Adipocyte (in vitro differentiated cells): Measurements from ENCODE around the gene SHROOM1.

Experiments
- DNase-seq: peaks from one replicate; pipeline ENCODE4 v3.0.0-alpha.2; 2015; ENCODE audit warnings: low read depth
- H3K27me3 ChIP-seq: replicated peaks from 2 replicates; pipeline ENCODE4 v1.7.0; 2013; ENCODE audit warnings: mild to moderate bottlenecking, low read length, moderate library complexity; ENCODE audit not compliant: control insufficient read depth, insufficient read depth
- H3K36me3 ChIP-seq: 2 replicates; pipeline ENCODE4 v1.7.0; 2013; ENCODE audit warnings: low read length, mild to moderate bottlenecking, moderate library complexity; ENCODE audit not compliant: control insufficient read depth, insufficient read depth, severe bottlenecking
- H3K4me1 ChIP-seq: 2 replicates; pipeline ENCODE4 v1.7.0; 2013; ENCODE audit warnings: mild to moderate bottlenecking, low read length, moderate library complexity; ENCODE audit not compliant: control insufficient read depth, insufficient read depth
- H3K4me3 ChIP-seq: 2 replicates; pipeline ENCODE4 v1.7.0; 2013; ENCODE audit warnings: mild to moderate bottlenecking, low read length, moderate library complexity
- H3K9ac ChIP-seq: 2 replicates; pipeline ENCODE4 v1.7.0; 2013; ENCODE audit warnings: mild to moderate bottlenecking, low read length, moderate library complexity
- H3K9me3 ChIP-seq: 2 replicates; pipeline ENCODE4 v1.7.0; 2013; ENCODE audit warnings: mild to moderate bottlenecking, low read length, moderate library complexity; ENCODE audit not compliant: control insufficient read depth

Gene SHROOM1

DNA sequence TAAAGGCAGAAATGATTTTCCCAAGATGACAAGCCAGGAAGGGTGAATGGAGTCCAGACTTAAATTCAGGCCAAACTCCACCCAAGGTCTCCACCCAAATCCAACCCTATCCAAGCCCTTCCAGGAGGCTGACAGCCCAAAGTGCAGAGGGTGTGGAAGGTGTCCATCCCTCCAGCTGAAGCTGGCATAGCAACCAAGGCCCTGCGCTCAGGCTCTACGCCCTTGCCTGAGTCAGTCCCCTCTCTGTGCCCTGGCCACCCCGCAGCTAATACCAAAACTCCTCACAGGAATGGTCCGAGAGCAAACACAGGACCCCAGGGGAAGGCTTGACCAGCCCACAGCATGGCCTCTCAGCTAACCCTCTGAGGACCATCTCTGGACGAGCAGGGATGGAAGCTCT is 55.6 kb downstream of the SHROOM1 start:
- H3K4me1 ChIP-seq, result peaks cover 39% of the 10 kb centered on the region

DNA sequence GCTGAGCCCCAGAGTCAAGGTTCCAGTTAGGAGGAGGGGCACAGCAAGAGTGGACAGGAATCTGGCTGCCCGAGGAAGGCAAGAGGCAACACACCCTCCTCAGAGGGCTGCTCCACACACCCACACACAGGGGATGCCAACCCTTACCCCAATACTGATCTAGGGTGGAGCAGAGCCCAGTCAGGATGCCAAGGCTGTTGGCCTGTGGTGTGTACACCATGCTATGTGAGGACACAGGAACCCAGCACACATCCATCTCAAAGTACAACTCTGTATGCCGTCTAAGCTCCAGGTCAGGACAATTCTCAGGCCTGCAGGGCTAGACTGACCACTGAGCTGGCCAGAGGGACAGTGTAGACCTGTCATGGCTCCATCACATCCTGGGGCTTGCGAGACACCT is 56.0 kb downstream of the SHROOM1 start:
- no peak overlapping the region for H3K4me3 ChIP-seq
- no peak for DNase-seq
- H3K36me3 ChIP-seq, result no peaks in the 10 kb centered on the region
- H3K4me1 ChIP-seq, result peaks cover 39% of the 10 kb centered on the region
- no peaks in the 10 kb centered on the region for H3K27me3 ChIP-seq
- H3K9me3 ChIP-seq, result no peaks in the 10 kb centered on the region
- no peak overlapping the region for H3K9ac ChIP-seq

More for the DNA sequence above, 55.6 kb downstream of the SHROOM1 start:
- Histone ChIP-seq H3K27me3 (no peaks in the 10 kb centered on the region), H3K4me3 (no peak overlapping the region), H3K9ac (no peak overlapping the region), H3K36me3 (no peaks in the 10 kb centered on the region), H3K9me3 (no peaks in the 10 kb centered on the region)
- DNase-seq, result no peak

DNA sequence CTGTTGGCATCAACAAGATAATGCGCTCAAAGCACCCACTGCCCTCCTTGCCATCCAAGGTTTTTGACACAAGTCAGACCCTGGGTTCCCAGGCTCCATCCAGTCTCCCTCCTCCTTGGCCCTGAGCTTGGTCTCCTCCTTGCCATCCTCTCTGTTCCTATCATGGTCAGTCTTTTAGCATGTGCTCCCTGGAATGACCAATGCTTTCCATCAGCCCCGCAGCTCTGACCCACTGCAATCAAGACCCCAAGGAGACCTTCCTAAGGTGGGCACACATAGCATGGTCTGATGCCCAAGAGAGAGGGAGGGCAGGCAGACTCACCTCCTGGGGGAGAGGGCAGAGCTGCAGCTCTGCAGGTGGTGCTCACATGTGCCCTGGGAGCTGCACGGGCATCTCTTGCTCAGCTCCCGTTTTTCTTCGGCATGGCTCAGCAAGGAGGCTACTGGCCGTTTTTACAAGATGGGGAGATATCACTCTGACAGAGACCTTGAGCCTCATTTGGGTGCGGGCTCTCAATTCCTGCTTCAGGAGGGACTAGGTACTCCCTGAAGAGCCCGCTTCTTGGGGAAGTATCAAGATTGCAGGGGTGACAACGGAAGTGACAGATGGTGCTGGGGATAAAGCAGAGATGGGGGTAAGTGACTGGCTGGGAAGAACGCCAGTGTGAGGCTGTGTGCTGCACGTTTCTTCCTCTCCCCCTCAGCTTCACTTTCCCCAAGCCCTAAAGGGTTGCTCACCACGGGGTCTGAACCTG is 56.7 kb downstream of the SHROOM1 start:
- Histone ChIP-seq H3K4me1 (peaks cover 39% of the 10 kb centered on the region), H3K9ac (no peak overlapping the region), H3K4me3 (no peak overlapping the region), H3K9me3 (no peaks in the 10 kb centered on the region), H3K36me3 (no peaks in the 10 kb centered on the region), H3K27me3 (no peaks in the 10 kb centered on the region)
- DNase-seq, result no peak

DNA sequence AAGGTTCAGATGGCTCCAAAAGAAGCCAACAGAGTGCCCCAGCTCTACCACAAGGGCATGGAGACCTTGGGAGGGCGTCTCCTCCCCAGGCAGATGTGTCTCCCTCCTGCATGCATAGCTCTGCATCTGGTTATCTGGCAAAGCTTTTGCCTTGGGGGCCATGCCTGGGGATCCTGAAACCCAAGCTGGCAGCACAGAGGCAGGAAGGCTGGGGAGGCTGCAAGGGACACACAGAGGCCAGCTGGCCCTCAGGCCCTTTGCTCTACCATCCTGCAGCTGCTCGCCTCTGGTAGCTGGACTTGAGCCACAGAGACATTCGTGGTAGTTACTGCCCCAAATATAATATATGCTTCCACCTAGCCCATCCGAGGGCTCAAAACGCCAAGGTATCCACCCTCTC is 57.3 kb downstream of the SHROOM1 start:
- Histone ChIP-seq H3K4me1 (peaks cover 41% of the 10 kb centered on the region), H3K9me3 (no peaks in the 10 kb centered on the region), H3K36me3 (no peaks in the 10 kb centered on the region), H3K27me3 (no peaks in the 10 kb centered on the region), H3K4me3 (no peak overlapping the region), H3K9ac (no peak overlapping the region)
- DNase-seq, result no peak

GRCh38 chr5:132772291-132773070 is 58.0 kb downstream of the SHROOM1 start:
- Histone ChIP-seq H3K4me1 (peaks cover 46% of the 10 kb centered on the region), H3K4me3 (no peak overlapping the region), H3K36me3 (no peaks in the 10 kb centered on the region), H3K9me3 (no peaks in the 10 kb centered on the region), H3K27me3 (no peaks in the 10 kb centered on the region), H3K9ac (no peak overlapping the region)
- DNase-seq, result no peak
